WTC11 (cell line): ENCODE results near the gene ZFYVE16. TPM values are rescaled to one million over a fixed set of nuclear protein-coding genes. Genes with fewer than 3 reads are reported as not detected.

ENCODE experiments used
- ATF1 ChIP-seq: sonication (generic); formaldehyde crosslinking; IDR thresholded peaks from 2 replicates; pipeline ENCODE4 v1.8.1; 2023; ENCODE audit warnings: mild to moderate bottlenecking, moderate library complexity, missing genetic modification reagents
- ATF6 ChIP-seq: sonication (generic); formaldehyde crosslinking; IDR thresholded peaks from 2 replicates; pipeline ENCODE4 v1.8.1; 2023; ENCODE audit warnings: mild to moderate bottlenecking, missing genetic modification reagents
- CTCF ChIP-seq: fragments of 200-600 bp; IDR thresholded peaks from 2 replicates; pipeline ENCODE4 v1.8.0; 2022; ENCODE audit warnings: antibody characterized with exemption
- E2F1 ChIP-seq: sonication (generic); formaldehyde crosslinking; IDR thresholded peaks from 2 replicates; pipeline ENCODE4 v1.8.0; 2022; ENCODE audit warnings: mild to moderate bottlenecking, missing genetic modification reagents
- E2F5 ChIP-seq: sonication (generic); formaldehyde crosslinking; IDR thresholded peaks from 2 replicates; pipeline ENCODE4 v1.8.1; 2022; ENCODE audit warnings: mild to moderate bottlenecking, moderate library complexity, missing genetic modification reagents
- ELF4 ChIP-seq: sonication (generic); formaldehyde crosslinking; IDR thresholded peaks from 2 replicates; pipeline ENCODE4 v1.8.1; 2022; ENCODE audit warnings: low read depth, mild to moderate bottlenecking, moderate library complexity, missing genetic modification reagents
- ESRRA ChIP-seq: sonication (generic); formaldehyde crosslinking; IDR thresholded peaks from 2 replicates; pipeline ENCODE4 v1.8.1; 2022; ENCODE audit warnings: mild to moderate bottlenecking, missing genetic modification reagents, borderline replicate concordance
- FOXK1 ChIP-seq: sonication (generic); formaldehyde crosslinking; IDR thresholded peaks from 2 replicates; pipeline ENCODE4 v1.8.0; 2022; ENCODE audit warnings: mild to moderate bottlenecking, moderate library complexity, missing genetic modification reagents
- GABPB1 ChIP-seq: sonication (generic); formaldehyde crosslinking; IDR thresholded peaks from 2 replicates; pipeline ENCODE4 v1.8.1; 2023; ENCODE audit warnings: mild to moderate bottlenecking, missing genetic modification reagents
- HMGXB4 ChIP-seq: sonication (generic); formaldehyde crosslinking; IDR thresholded peaks from 2 replicates; pipeline ENCODE4 v1.8.1; 2023; ENCODE audit warnings: mild to moderate bottlenecking, moderate library complexity, missing genetic modification reagents
- IRF2 ChIP-seq: sonication (generic); formaldehyde crosslinking; IDR thresholded peaks from 2 replicates; pipeline ENCODE4 v1.8.0; 2022; ENCODE audit warnings: low read depth, missing genetic modification reagents, borderline replicate concordance
- JUN ChIP-seq: sonication (generic); formaldehyde crosslinking; IDR thresholded peaks from 2 replicates; pipeline ENCODE4 v1.8.0; 2023; ENCODE audit warnings: mild to moderate bottlenecking, missing genetic modification reagents
- KAT7 ChIP-seq: sonication (generic); formaldehyde crosslinking; IDR thresholded peaks from 2 replicates; pipeline ENCODE4 v1.8.1; 2023; ENCODE audit warnings: missing genetic modification reagents, mild to moderate bottlenecking, borderline replicate concordance
- MXD4 ChIP-seq: fragments of 250-450 bp; sonication (Bioruptor Pico); IDR thresholded peaks from 2 replicates; pipeline ENCODE4 v1.8.0; 2021; ENCODE audit warnings: mild to moderate bottlenecking, moderate library complexity, borderline replicate concordance
- NR2C2 ChIP-seq: sonication (generic); formaldehyde crosslinking; IDR thresholded peaks from 2 replicates; pipeline ENCODE4 v1.8.0; 2022; ENCODE audit warnings: mild to moderate bottlenecking, missing genetic modification reagents
- PRRX2 ChIP-seq: fragments of 250-450 bp; sonication (Bioruptor Pico); IDR thresholded peaks from 2 replicates; pipeline ENCODE4 v1.8.0; 2021; ENCODE audit warnings: mild to moderate bottlenecking
- RORB ChIP-seq: fragments of 250-450 bp; sonication (Bioruptor Pico); IDR thresholded peaks from 2 replicates; pipeline ENCODE4 v1.9.0; 2021; ENCODE audit warnings: mild to moderate bottlenecking
- SMAD4 ChIP-seq: sonication (generic); formaldehyde crosslinking; IDR thresholded peaks from 2 replicates; pipeline ENCODE4 v1.8.0; 2022; ENCODE audit warnings: mild to moderate bottlenecking, missing genetic modification reagents
- SOX15 ChIP-seq: fragments of 250-450 bp; sonication (Bioruptor Pico); IDR thresholded peaks from 2 replicates; pipeline ENCODE4 v1.9.0; 2021; ENCODE audit warnings: mild to moderate bottlenecking
- TP53 ChIP-seq: sonication (generic); formaldehyde crosslinking; IDR thresholded peaks from 2 replicates; pipeline ENCODE4 v1.8.1; 2023; ENCODE audit warnings: mild to moderate bottlenecking, missing genetic modification reagents
- USF1 ChIP-seq: sonication (generic); formaldehyde crosslinking; IDR thresholded peaks from 2 replicates; pipeline ENCODE4 v1.8.0; 2022; ENCODE audit warnings: mild to moderate bottlenecking, missing genetic modification reagents
- ZBTB21 ChIP-seq: sonication (generic); formaldehyde crosslinking; IDR thresholded peaks from 2 replicates; pipeline ENCODE4 v1.8.1; 2023; ENCODE audit warnings: mild to moderate bottlenecking, missing genetic modification reagents, borderline replicate concordance
- ZNF138 ChIP-seq: sonication (generic); formaldehyde crosslinking; conservative IDR thresholded peaks from 2 replicates; pipeline ENCODE4 v1.8.1; 2022; ENCODE audit warnings: mild to moderate bottlenecking, moderate library complexity, missing genetic modification reagents
- ZNF423 ChIP-seq: fragments of 250-450 bp; sonication (Bioruptor Pico); IDR thresholded peaks from 2 replicates; pipeline ENCODE4 v2.1.2; 2022; ENCODE audit warnings: mild to moderate bottlenecking, moderate library complexity
- total RNA-seq: library from RNA; stranded (reverse); gene quantifications from 3 replicates; pipeline ENCODE4 v1.2.3, GENCODE V29; 2021
- TF ChIP-seq, protein P1 (sequence below): fragments of 250-450 bp; sonication (Bioruptor Pico); IDR thresholded peaks from 2 replicates; pipeline ENCODE4 v1.9.0; 2021; ENCODE audit warnings: mild to moderate bottlenecking, borderline replicate concordance
- TF ChIP-seq, protein P2 (sequence below): sonication (generic); formaldehyde crosslinking; IDR thresholded peaks from 2 replicates; pipeline ENCODE4 v1.8.1; 2023; ENCODE audit warnings: mild to moderate bottlenecking, missing genetic modification reagents, moderate library complexity

The ZFYVE16 gene
- total RNA-seq, 1 experiment from 2014 or later, result 25.3 TPM

- TF ChIP-seq SOX15 (no peak), ATF6 (CRISPR knock-in tag) (no peak), HMGXB4 (CRISPR knock-in tag) (peak; percentile 97), IRF2 (no peak), ATF1 (CRISPR knock-in tag) (no peak), ELF4 (0 out of 2 replicates have a peak, but pooled peaks have one; percentile 19), RORB (CRISPR knock-in tag) (no peak), MXD4 (CRISPR knock-in tag) (no peak), KAT7 (CRISPR knock-in tag) (peak; percentile 80; the same call in 1 of the 2 replicates), ESRRA (CRISPR knock-in tag) (no peak), GABPB1 (CRISPR knock-in tag) (peak; percentile 51), FOXK1 (CRISPR knock-in tag) (peak; percentile 44; the same call in 1 of the 2 replicates), NR2C2 (CRISPR knock-in tag) (no peak), SMAD4 (no peak), ZNF138 (CRISPR knock-in tag) (no peak), USF1 (CRISPR knock-in tag) (no peak), E2F1 (CRISPR knock-in tag) (peak; percentile 31; the same call in 1 of the 2 replicates), TP53 (CRISPR knock-in tag) (no peak), CTCF (no peak), E2F5 (peak; percentile 56; the same call in 1 of the 2 replicates), ZBTB21 (CRISPR knock-in tag) (no peak), ZNF423 (CRISPR knock-in tag) (no peak), PRRX2 (no peak), JUN (CRISPR knock-in tag) (no peak)
- TF ChIP-seq, protein P1, sequence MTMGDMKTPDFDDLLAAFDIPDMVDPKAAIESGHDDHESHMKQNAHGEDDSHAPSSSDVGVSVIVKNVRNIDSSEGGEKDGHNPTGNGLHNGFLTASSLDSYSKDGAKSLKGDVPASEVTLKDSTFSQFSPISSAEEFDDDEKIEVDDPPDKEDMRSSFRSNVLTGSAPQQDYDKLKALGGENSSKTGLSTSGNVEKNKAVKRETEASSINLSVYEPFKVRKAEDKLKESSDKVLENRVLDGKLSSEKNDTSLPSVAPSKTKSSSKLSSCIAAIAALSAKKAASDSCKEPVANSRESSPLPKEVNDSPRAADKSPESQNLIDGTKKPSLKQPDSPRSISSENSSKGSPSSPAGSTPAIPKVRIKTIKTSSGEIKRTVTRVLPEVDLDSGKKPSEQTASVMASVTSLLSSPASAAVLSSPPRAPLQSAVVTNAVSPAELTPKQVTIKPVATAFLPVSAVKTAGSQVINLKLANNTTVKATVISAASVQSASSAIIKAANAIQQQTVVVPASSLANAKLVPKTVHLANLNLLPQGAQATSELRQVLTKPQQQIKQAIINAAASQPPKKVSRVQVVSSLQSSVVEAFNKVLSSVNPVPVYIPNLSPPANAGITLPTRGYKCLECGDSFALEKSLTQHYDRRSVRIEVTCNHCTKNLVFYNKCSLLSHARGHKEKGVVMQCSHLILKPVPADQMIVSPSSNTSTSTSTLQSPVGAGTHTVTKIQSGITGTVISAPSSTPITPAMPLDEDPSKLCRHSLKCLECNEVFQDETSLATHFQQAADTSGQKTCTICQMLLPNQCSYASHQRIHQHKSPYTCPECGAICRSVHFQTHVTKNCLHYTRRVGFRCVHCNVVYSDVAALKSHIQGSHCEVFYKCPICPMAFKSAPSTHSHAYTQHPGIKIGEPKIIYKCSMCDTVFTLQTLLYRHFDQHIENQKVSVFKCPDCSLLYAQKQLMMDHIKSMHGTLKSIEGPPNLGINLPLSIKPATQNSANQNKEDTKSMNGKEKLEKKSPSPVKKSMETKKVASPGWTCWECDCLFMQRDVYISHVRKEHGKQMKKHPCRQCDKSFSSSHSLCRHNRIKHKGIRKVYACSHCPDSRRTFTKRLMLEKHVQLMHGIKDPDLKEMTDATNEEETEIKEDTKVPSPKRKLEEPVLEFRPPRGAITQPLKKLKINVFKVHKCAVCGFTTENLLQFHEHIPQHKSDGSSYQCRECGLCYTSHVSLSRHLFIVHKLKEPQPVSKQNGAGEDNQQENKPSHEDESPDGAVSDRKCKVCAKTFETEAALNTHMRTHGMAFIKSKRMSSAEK, result no peak
- TF ChIP-seq, protein P2, sequence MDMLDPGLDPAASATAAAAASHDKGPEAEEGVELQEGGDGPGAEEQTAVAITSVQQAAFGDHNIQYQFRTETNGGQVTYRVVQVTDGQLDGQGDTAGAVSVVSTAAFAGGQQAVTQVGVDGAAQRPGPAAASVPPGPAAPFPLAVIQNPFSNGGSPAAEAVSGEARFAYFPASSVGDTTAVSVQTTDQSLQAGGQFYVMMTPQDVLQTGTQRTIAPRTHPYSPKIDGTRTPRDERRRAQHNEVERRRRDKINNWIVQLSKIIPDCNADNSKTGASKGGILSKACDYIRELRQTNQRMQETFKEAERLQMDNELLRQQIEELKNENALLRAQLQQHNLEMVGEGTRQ (CRISPR knock-in tag), result no peak
Observed at GRCh38 chr5:80407735-80408483, at the start of gene ZFYVE16 (continued).
